Measurements from ENCODE around the gene CRACR2B. TPM values are rescaled to one million over a fixed set of nuclear protein-coding genes. Genes with fewer than 3 reads are reported as not detected.

Gene CRACR2B
- total and polyA plus RNA-seq, 2 of the 13 experiments (the other 11 are each of a cell fraction or from before 2014, with no cell fraction given) = 14.9 to 21.0 TPM

- no peak for TF ChIP-seq XBP1 (CRISPR knock-in tag; IDR thresholded peaks at IDR 0.05)
- no peak for TF ChIP-seq RAD51 (IDR thresholded peaks at IDR 0.05; ENCODE audit: borderline replicate concordance)
- TF ChIP-seq, protein P1, sequence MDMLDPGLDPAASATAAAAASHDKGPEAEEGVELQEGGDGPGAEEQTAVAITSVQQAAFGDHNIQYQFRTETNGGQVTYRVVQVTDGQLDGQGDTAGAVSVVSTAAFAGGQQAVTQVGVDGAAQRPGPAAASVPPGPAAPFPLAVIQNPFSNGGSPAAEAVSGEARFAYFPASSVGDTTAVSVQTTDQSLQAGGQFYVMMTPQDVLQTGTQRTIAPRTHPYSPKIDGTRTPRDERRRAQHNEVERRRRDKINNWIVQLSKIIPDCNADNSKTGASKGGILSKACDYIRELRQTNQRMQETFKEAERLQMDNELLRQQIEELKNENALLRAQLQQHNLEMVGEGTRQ (IDR thresholded peaks at IDR 0.05; ENCODE audit: low read depth, low read length) = 0 out of 2 replicates have a peak, but pooled peaks have one; percentile 5
- TF ChIP-seq, protein P1 (CRISPR knock-in tag; IDR thresholded peaks at IDR 0.05; ENCODE audit: borderline replicate concordance) = no peak; the same call in 1 of the 2 replicates
- TF ChIP-seq SALL1 (CRISPR knock-in tag; IDR thresholded peaks at IDR 0.05) = peak; percentile 85
- no peak for TF ChIP-seq SP140L (CRISPR knock-in tag; IDR thresholded peaks at IDR 0.05; ENCODE audit: borderline replicate concordance)
- TF ChIP-seq CHCHD3 (CRISPR knock-in tag; IDR thresholded peaks at IDR 0.05) = peak; percentile 20; the same call in 1 of the 2 replicates
- TF ChIP-seq CBX2 (IDR thresholded peaks at IDR 0.05; ENCODE audit: low read depth, low read length) = no peak
- TF ChIP-seq CBX2 (CRISPR knock-in tag; IDR thresholded peaks at IDR 0.05; ENCODE audit: low read depth) = no peak
- no peak for TF ChIP-seq ZSCAN12 (CRISPR knock-in tag; IDR thresholded peaks at IDR 0.05)
- peak; percentile 91 for TF ChIP-seq TAF1 (CRISPR knock-in tag; IDR thresholded peaks at IDR 0.05)
- TF ChIP-seq SRF (IDR thresholded peaks at IDR 0.05; ENCODE audit: low read depth, low read length) = peak; percentile 46; the same call in 1 of the 2 replicates
- TF ChIP-seq, protein P2, sequence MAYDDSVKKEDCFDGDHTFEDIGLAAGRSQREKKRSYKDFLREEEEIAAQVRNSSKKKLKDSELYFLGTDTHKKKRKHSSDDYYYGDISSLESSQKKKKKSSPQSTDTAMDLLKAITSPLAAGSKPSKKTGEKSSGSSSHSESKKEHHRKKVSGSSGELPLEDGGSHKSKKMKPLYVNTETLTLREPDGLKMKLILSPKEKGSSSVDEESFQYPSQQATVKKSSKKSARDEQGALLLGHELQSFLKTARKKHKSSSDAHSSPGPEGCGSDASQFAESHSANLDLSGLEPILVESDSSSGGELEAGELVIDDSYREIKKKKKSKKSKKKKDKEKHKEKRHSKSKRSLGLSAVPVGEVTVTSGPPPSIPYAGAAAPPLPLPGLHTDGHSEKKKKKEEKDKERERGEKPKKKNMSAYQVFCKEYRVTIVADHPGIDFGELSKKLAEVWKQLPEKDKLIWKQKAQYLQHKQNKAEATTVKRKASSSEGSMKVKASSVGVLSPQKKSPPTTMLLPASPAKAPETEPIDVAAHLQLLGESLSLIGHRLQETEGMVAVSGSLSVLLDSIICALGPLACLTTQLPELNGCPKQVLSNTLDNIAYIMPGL (CRISPR knock-in tag; IDR thresholded peaks at IDR 0.05; ENCODE audit: borderline replicate concordance in 1 of 2, low read depth in 1 of 2) = peak; percentile 57 to 87
- TF ChIP-seq IKZF1 (IDR thresholded peaks at IDR 0.05) = no peak
- TF ChIP-seq RORA (CRISPR knock-in tag; IDR thresholded peaks at IDR 0.05) = no peak
- TF ChIP-seq ELF1 (CRISPR knock-in tag; IDR thresholded peaks at IDR 0.05) = peak; percentile 99
- TF ChIP-seq ZNF367 (CRISPR knock-in tag; IDR thresholded peaks at IDR 0.05; ENCODE audit: borderline replicate concordance) = no peak
- TF ChIP-seq JUND (CRISPR knock-in tag; IDR thresholded peaks at IDR 0.05) = 0 out of 2 replicates have a peak, but pooled peaks have one; percentile 12
- TF ChIP-seq, protein P3, sequence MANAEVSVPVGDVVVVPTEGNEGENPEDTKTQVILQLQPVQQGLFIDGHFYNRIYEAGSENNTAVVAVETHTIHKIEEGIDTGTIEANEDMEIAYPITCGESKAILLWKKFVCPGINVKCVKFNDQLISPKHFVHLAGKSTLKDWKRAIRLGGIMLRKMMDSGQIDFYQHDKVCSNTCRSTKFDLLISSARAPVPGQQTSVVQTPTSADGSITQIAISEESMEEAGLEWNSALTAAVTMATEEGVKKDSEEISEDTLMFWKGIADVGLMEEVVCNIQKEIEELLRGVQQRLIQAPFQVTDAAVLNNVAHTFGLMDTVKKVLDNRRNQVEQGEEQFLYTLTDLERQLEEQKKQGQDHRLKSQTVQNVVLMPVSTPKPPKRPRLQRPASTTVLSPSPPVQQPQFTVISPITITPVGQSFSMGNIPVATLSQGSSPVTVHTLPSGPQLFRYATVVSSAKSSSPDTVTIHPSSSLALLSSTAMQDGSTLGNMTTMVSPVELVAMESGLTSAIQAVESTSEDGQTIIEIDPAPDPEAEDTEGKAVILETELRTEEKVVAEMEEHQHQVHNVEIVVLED (CRISPR knock-in tag; IDR thresholded peaks at IDR 0.05; ENCODE audit: borderline replicate concordance) = peak; percentile 96
- TF ChIP-seq E2F1 (CRISPR knock-in tag; IDR thresholded peaks at IDR 0.05) = peak; percentile 88
- TF ChIP-seq ZBTB21 (CRISPR knock-in tag; IDR thresholded peaks at IDR 0.05) = peak; percentile 80
- TF ChIP-seq ZNF569 (CRISPR knock-in tag; IDR thresholded peaks at IDR 0.05; ENCODE audit: borderline replicate concordance) = no peak
These were observed 18.3 kb upstream of the CRACR2B start, which contains the start of gene RPLP2 (continued) for GRCh38 chr11:809287-810039.

Measured in HepG2 (cell line).